Nephron (organoid): ENCODE data around the gene PDZD4.

Source experiments
- H3K27ac Mint-ChIP-seq, 3 experiments: 2 replicates each; pipeline ENCODE4 v1.8.0; 2020; ENCODE audit warnings: mixed read lengths in 3 of 3, mild to moderate bottlenecking in 2 of 3, moderate library complexity in 1 of 3
- H3K27me3 Mint-ChIP-seq: 2 replicates; pipeline ENCODE4 v1.8.0; 2021; ENCODE audit warnings: low read depth, mild to moderate bottlenecking, moderate library complexity, mixed read lengths
- H3K36me3 Mint-ChIP-seq: 2 replicates; pipeline ENCODE4 v1.8.0; 2020; ENCODE audit warnings: low read depth, mixed read lengths
- H3K4me1 Mint-ChIP-seq: 2 replicates; pipeline ENCODE4 v1.8.0; 2020; ENCODE audit warnings: mixed read lengths
- H3K4me3 Mint-ChIP-seq, 3 experiments: 2 replicates each; pipeline ENCODE4 v1.8.0; 2020; ENCODE audit warnings: mild to moderate bottlenecking in 3 of 3, mixed read lengths in 3 of 3, moderate library complexity in 2 of 3
- H3K9me3 Mint-ChIP-seq: 2 replicates; pipeline ENCODE4 v1.8.0; 2020; ENCODE audit warnings: mixed read lengths
- TF ChIP-seq, protein P1 (sequence below), 3 experiments: fragments of 200-600 bp; sonication (generic); IDR thresholded peaks; one replicate each; pipeline ENCODE4 v1.5.0; 2021; ENCODE audit warnings: antibody characterized with exemption in 3 of 3; ENCODE audit not compliant: unreplicated experiment in 3 of 3

PDZD4 gene

DNA sequence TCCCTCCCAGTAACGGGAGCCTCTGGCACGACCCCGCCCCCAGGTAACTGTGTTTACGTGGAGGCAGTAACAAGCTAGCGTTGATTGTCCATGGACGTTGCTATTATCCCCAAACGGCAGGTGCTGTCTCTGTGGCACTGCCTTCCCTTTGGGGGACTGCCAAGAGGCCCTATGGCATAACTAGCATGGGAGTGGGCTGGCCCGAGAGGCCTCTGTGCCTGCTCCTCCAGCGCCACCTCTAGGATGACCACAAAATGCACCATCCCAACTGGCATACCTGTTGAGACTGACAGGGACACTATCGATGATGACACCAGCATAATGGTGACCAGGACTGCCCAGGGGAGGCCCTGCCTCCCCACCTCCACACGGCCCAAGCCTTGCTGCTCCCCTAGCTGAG lies 48.0 kb downstream of the PDZD4 start:
- Mint-ChIP-seq H3K4me1 (peaks cover 9% of the 10 kb centered on the region), H3K9me3 (peaks cover 8% of the 10 kb centered on the region), H3K36me3 (peaks cover 9% of the 10 kb centered on the region), H3K4me3 (peak overlapping the region in 1 of 3 experiments; percentile 8), H3K27ac (no peak overlapping the region), H3K27me3 (peaks cover 5% of the 10 kb centered on the region)
- TF ChIP-seq, protein P1, sequence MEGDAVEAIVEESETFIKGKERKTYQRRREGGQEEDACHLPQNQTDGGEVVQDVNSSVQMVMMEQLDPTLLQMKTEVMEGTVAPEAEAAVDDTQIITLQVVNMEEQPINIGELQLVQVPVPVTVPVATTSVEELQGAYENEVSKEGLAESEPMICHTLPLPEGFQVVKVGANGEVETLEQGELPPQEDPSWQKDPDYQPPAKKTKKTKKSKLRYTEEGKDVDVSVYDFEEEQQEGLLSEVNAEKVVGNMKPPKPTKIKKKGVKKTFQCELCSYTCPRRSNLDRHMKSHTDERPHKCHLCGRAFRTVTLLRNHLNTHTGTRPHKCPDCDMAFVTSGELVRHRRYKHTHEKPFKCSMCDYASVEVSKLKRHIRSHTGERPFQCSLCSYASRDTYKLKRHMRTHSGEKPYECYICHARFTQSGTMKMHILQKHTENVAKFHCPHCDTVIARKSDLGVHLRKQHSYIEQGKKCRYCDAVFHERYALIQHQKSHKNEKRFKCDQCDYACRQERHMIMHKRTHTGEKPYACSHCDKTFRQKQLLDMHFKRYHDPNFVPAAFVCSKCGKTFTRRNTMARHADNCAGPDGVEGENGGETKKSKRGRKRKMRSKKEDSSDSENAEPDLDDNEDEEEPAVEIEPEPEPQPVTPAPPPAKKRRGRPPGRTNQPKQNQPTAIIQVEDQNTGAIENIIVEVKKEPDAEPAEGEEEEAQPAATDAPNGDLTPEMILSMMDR (IDR thresholded peaks at IDR 0.05; ENCODE audit: unreplicated experiment in 3 of 3): no peak

DNA sequence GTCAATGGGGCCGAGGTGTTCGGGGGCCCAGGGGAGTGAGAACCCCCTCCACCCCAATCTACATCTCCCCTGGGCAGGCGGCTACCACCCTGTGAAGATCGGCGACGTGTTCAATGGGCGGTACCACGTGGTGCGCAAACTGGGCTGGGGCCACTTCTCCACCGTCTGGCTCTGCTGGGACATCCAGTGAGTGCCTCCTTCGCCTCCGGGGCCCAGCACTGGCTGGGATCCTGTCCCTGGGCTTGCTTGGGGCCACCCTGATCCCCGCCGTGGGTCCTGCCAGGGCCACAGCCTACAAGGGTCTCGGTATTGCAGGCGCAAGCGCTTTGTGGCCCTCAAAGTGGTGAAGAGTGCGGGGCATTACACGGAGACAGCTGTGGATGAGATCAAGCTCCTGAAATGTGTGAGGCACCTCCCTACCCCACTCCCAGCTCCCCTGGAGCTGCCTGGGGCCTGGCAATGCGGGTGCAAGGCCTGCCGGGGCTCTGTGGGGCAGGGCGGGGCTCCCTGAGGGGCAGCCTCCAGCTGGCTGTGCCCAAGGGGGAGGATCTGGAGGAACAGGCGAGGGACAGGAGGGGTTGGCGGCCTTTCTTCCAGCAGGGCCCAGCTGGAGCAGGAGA lies 48.8 kb downstream of the PDZD4 start:
- peaks cover 9% of the 10 kb centered on the region for H3K4me1 Mint-ChIP-seq
- H3K4me3 Mint-ChIP-seq: peak overlapping the region in 2 of 3 experiments; percentile 32 to 67
- H3K27me3 Mint-ChIP-seq: peaks cover 5% of the 10 kb centered on the region
- TF ChIP-seq, protein P1 (IDR thresholded peaks at IDR 0.05; ENCODE audit: unreplicated experiment in 3 of 3): no peak
- peaks cover 6% of the 10 kb centered on the region for H3K36me3 Mint-ChIP-seq
- H3K27ac Mint-ChIP-seq: no peak overlapping the region
- peaks cover 8% of the 10 kb centered on the region for H3K9me3 Mint-ChIP-seq

DNA sequence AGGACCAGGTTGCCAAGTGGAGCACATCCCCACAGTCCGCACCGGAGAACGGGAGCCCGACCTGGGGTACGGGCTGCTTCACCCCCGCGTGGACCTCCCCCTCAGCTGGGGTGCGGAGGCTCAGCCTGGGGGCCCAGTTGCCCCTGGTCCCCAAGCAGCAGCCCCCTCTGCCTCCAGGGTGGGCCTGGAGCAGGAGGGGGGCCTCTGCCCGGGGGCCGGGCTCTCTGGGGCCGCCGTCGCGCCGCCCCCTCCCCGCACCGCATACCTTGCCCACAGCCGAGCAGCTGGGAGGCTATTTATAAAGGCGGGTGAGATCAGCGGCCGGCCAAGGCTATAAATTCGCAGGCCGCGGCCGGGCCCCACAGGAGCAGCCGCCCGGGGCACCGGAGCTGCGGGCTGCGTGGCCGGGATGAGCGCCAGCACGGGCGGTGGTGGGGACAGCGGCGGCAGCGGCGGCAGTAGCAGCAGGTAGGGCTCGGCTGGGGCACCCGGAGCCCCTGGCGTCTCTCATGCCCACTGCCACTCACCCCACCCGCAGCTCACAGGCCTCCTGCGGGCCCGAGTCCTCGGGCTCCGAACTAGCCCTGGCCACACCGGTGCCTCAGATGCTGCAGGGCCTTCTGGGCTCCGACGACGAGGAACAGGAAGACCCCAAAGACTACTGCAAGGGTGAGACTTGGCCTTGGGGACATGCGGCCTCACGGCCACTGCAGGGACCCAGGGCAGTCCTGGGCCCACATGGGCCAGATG lies 49.5 kb downstream of the PDZD4 start, which contains the start of gene SRPK3:
Gene SRPK3, plus strand, starts transcription at position 364 of the 750 bp plus-strand sequence. Its CDS starts 46 bp downstream, at position 410.
- H3K4me3 Mint-ChIP-seq: peak within 1 kb of the TSS; percentile 46 to 67 (median 61)
- H3K4me1 Mint-ChIP-seq: peaks cover 9% of the 10 kb centered on the region
- TF ChIP-seq, protein P1 (IDR thresholded peaks at IDR 0.05; ENCODE audit: unreplicated experiment in 3 of 3): no peak
- H3K27me3 Mint-ChIP-seq: peaks cover 5% of the 10 kb centered on the region
- H3K36me3 Mint-ChIP-seq: peaks cover 3% of the 10 kb centered on the region
- H3K9me3 Mint-ChIP-seq: peaks cover 8% of the 10 kb centered on the region
- peak within 1 kb of the TSS; percentile 29 to 86 (median 70) for H3K27ac Mint-ChIP-seq

GRCh38 chrX:153779891-153780677 lies 50.3 kb downstream of the PDZD4 start:
- Mint-ChIP-seq H3K36me3 (no peaks in the 10 kb centered on the region), H3K4me3 (peak overlapping the region; percentile 46 to 64 (median 61)), H3K27ac (peak overlapping the region; percentile 29 to 86 (median 70)), H3K4me1 (peaks cover 9% of the 10 kb centered on the region), H3K9me3 (peaks cover 5% of the 10 kb centered on the region), H3K27me3 (peaks cover 5% of the 10 kb centered on the region)
- TF ChIP-seq, protein P1 (IDR thresholded peaks at IDR 0.05; ENCODE audit: unreplicated experiment in 3 of 3): no peak

DNA sequence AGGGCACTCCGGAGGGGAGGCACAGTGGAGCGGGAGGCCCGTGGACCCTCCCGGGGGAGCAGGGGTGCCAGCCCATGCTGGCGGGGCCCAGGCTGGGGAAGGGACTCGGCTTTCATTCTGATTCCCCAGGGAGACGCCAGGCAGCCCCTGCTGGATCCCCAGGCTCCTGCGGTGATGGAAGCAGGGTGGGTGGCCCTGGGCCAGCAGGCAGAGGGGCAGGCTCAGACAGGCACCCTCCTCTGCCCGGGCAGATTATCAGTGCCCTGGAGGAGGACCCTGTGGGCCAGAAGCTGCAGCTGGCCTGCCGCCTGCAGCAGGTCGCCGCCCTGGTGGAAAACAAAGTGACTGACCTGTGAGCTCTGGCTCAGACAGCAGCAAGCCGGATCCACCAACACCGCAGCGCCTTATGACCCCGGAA lies 51.7 kb downstream of the PDZD4 start:
- peaks cover 5% of the 10 kb centered on the region for H3K9me3 Mint-ChIP-seq
- peaks cover 9% of the 10 kb centered on the region for H3K4me1 Mint-ChIP-seq
- no peak overlapping the region for H3K4me3 Mint-ChIP-seq
- H3K27me3 Mint-ChIP-seq: peaks cover 5% of the 10 kb centered on the region
- TF ChIP-seq, protein P1 (IDR thresholded peaks at IDR 0.05; ENCODE audit: unreplicated experiment in 3 of 3): no peak
- no peak overlapping the region for H3K27ac Mint-ChIP-seq
- H3K36me3 Mint-ChIP-seq: no peaks in the 10 kb centered on the region
